D721Med (cell line): ENCODE measurements around the gene BRCA2.
"Not testable (repeated sequence)": the region's sequence is repeated elsewhere in the genome, so short reads cannot be mapped to it uniquely, and the experiment has no call there.

Source experiments
- DNase-seq: peaks from one replicate; pipeline ENCODE4 v3.0.0; 2011; ENCODE audit warnings: low spot score; ENCODE audit not compliant: insufficient read length
- FAIRE-seq: peaks from 2 replicates; lab custom pipeline; 2011; peaks lifted over from hg19 to GRCh38; lab: Jason Lieb, UNC
- TF ChIP-seq, protein P1 (sequence below): IDR thresholded peaks from 2 replicates; pipeline ENCODE4 v1.5.1; 2012; ENCODE audit warnings: mild to moderate bottlenecking, control low read depth; ENCODE audit not compliant: insufficient read depth; ENCODE audit errors: missing control alignments

Gene BRCA2

GRCh38 chr13:32323912-32324311 lies 8.6 kb downstream of the BRCA2 start:
- DNase-seq (no peak), FAIRE-seq (no peak)
- TF ChIP-seq, protein P1, sequence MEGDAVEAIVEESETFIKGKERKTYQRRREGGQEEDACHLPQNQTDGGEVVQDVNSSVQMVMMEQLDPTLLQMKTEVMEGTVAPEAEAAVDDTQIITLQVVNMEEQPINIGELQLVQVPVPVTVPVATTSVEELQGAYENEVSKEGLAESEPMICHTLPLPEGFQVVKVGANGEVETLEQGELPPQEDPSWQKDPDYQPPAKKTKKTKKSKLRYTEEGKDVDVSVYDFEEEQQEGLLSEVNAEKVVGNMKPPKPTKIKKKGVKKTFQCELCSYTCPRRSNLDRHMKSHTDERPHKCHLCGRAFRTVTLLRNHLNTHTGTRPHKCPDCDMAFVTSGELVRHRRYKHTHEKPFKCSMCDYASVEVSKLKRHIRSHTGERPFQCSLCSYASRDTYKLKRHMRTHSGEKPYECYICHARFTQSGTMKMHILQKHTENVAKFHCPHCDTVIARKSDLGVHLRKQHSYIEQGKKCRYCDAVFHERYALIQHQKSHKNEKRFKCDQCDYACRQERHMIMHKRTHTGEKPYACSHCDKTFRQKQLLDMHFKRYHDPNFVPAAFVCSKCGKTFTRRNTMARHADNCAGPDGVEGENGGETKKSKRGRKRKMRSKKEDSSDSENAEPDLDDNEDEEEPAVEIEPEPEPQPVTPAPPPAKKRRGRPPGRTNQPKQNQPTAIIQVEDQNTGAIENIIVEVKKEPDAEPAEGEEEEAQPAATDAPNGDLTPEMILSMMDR, result no peak

DNA sequence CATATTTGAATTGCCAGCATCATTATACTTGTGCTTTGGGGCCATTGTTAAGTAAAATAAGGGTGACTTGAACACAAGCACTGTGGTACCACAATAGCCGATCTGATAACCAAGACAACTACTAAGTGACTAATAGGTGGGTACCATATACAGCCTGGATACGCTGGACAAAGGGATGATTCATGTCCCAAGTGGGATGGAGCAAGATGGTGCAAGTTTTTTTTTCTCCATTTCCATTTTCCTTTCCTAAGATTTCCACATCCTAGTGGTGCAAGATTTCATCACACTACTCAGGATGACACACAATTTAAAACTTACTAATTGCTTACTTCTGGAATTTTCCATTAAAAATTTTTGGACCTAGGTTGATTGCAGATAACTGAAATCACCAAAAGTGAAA lies 15.1 kb downstream of the BRCA2 start:
- FAIRE-seq (no peak), DNase-seq (no peak)
- TF ChIP-seq, protein P1, result no peak

- FAIRE-seq (no peak), DNase-seq (no peak)
- TF ChIP-seq, protein P1, result no peak
Observed at GRCh38 chr13:32334671-32335070, 19.4 kb downstream of the BRCA2 start.

GRCh38 chr13:32340914-32341313 lies 25.6 kb downstream of the BRCA2 start:
- DNase-seq (no peak), FAIRE-seq (no peak)
- TF ChIP-seq, protein P1, result no peak

GRCh38 chr13:32347651-32348050 lies 32.3 kb downstream of the BRCA2 start:
- DNase-seq, result no peak
- TF ChIP-seq, protein P1, result no peak
- no peak for FAIRE-seq

DNA sequence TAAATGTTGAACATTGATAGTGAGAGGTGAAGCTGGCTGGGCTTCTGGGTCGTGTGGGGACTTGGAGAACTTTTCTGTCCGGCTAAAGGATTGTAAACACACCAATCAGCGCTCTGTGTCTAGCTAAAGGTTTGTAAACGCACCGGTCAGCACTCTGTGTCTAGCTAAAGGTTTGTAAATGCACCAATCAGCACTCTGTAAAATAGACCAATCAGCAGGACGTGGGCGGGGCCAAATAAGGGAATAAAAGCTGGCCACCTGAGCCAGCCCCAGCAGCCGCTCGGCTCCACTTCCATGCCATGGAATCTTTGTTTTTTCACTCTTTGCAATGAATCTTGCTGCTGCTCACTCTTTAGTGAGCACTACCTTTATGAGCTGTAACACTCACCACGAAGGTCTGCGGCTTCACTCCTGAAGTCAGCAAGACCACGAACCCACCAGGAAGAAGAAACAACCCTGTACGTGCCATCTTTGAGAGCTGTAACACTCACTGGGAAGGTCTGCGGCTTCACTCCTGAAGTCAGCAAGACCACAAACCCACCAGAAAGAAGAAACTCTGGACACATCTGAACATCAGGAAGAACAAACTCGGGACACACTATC lies 35.6 kb downstream of the BRCA2 start:
- FAIRE-seq, DNase-seq: not testable (repeated sequence)

- FAIRE-seq, result no peak
- no peak for DNase-seq
- TF ChIP-seq, protein P1, result no peak
Observed at GRCh38 chr13:32354040-32354439, 38.7 kb downstream of the BRCA2 start.

DNA sequence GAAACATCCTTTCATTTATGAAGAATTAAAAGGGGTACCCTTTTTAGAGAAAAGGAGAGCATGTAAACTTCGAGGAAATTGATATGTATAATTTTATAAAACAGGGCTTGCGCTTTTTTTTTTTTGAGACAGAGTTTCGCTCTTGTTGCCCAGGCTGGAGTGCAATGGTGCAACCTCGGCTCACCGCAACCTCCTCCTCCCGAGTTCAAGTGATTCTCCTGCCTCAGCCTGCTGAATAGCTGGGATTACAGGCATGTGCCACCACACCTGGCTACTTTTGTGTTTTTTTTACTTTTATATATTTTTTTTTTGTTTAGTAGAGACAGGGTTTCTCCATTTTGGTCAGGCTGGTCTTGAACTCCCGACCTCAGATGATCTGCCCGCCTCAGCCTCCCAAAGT lies 40.6 kb downstream of the BRCA2 start:
- DNase-seq, FAIRE-seq: not testable (repeated sequence)
